ENCODE measurements around the gene POLR2C. TPM values are rescaled to one million over a fixed set of nuclear protein-coding genes. Genes with fewer than 3 reads are reported as not detected.

The POLR2C gene
- total RNA-seq, 1 donor from 2014 or later = 48.1 TPM

DNA sequence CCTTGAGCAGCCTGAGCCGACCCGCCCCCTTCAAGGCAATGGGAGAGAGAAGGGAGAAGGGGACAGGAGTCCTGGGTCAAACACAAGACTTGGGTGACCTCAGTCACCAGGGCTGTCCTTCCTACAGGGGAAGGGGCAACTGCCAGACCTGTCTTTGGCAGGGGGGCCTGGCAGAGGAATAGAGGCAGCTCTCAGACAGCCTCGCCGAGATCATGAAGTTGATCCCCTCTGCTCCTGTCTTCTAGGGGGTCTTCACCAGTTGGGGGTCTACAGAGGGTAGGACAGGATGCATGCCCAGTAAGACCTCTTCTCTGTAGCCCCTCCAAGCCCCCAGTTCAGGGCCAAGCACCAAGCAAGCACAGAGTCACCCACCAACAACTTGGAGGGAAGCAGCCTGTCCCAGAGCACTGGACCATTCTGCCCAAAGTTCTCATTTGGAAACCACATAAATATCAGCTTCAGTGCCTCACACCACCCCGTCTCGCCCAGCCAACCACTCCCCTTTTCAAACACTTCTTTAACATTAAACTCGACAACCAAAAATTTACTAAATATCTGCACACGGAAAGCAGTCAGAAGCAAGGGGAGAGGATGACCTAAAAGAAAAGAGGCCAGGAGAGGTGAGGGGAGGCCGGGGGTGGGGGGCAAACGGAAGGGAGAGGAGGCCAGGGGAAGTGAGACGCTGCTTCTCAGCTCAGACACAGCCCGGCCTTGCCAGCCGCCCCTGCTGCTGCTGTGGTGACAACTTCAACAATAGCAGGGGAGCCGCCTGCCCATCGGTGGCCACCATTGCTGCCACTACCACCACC lies 16.1 kb downstream of the POLR2C start:
- H3K36me3 Mint-ChIP-seq (ENCODE audit: unreplicated experiment) = no peaks in the 10 kb centered on the region
- peak overlapping the region; percentile 85 for H3K4me3 Mint-ChIP-seq (ENCODE audit: unreplicated experiment)
- H3K27ac Mint-ChIP-seq (ENCODE audit: unreplicated experiment) = peak overlapping the region; percentile 48
- TF ChIP-seq, protein P1, sequence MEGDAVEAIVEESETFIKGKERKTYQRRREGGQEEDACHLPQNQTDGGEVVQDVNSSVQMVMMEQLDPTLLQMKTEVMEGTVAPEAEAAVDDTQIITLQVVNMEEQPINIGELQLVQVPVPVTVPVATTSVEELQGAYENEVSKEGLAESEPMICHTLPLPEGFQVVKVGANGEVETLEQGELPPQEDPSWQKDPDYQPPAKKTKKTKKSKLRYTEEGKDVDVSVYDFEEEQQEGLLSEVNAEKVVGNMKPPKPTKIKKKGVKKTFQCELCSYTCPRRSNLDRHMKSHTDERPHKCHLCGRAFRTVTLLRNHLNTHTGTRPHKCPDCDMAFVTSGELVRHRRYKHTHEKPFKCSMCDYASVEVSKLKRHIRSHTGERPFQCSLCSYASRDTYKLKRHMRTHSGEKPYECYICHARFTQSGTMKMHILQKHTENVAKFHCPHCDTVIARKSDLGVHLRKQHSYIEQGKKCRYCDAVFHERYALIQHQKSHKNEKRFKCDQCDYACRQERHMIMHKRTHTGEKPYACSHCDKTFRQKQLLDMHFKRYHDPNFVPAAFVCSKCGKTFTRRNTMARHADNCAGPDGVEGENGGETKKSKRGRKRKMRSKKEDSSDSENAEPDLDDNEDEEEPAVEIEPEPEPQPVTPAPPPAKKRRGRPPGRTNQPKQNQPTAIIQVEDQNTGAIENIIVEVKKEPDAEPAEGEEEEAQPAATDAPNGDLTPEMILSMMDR (IDR thresholded peaks at IDR 0.05; ENCODE audit: partially characterized antibody, unreplicated experiment) = no peak
- no peaks in the 10 kb centered on the region for H3K9me3 Mint-ChIP-seq (ENCODE audit: unreplicated experiment)
- peaks cover 13% of the 10 kb centered on the region for H3K4me1 Mint-ChIP-seq (ENCODE audit: low read depth, unreplicated experiment)
- H3K27me3 Mint-ChIP-seq (ENCODE audit: unreplicated experiment) = peaks cover 7% of the 10 kb centered on the region
- no peak for DNase-seq

DNA sequence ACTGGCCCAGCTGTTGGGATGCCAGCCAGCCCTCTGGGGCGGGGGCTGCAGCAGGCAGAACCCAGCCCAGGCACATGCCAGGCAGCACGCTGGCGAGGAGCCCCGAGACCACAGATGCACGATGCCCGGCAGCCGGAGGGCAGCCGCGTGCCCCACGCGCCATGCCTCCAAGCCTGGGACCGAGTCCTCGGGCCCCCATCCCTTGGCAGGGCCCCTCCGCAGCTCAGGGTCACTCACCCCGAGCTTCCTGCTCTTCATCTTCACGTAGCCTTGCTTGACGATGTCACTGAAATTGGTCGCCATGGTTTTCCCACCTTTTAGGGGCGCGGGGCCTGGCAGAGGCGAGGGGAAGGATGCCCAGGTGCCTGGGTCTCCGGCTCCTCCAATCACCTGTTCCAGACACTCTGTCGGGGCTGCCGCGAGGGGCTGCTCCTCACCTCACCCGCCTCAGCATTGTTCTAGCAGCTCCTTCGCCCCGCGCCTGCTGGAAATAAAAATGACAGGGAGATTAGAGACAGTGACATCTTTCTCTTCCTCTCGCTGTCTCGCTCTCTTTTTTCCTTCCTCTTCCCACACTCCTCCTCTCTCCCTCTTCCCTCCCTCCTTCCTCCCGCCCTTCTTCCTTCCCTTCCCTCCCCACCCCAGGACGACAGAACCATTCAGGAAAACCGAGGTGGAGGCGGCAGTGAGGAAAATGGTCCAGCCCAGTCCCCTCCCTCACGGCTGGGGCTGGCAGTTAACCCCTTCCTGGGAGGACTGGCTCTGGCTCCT lies 16.9 kb downstream of the POLR2C start:
- H3K9me3 Mint-ChIP-seq (ENCODE audit: unreplicated experiment) = peaks cover 2% of the 10 kb centered on the region
- peak overlapping the region; percentile 60 for H3K27ac Mint-ChIP-seq (ENCODE audit: unreplicated experiment)
- peak; percentile 64 for DNase-seq
- H3K4me3 Mint-ChIP-seq (ENCODE audit: unreplicated experiment) = peak overlapping the region; percentile 95
- no peaks in the 10 kb centered on the region for H3K36me3 Mint-ChIP-seq (ENCODE audit: unreplicated experiment)
- TF ChIP-seq, protein P1 (IDR thresholded peaks at IDR 0.05; ENCODE audit: partially characterized antibody, unreplicated experiment) = no peak
- H3K27me3 Mint-ChIP-seq (ENCODE audit: unreplicated experiment) = peaks cover 7% of the 10 kb centered on the region
- peaks cover 13% of the 10 kb centered on the region for H3K4me1 Mint-ChIP-seq (ENCODE audit: low read depth, unreplicated experiment)

- TF ChIP-seq, protein P1 (IDR thresholded peaks at IDR 0.05; ENCODE audit: partially characterized antibody, unreplicated experiment) = no peak
- no peaks in the 10 kb centered on the region for H3K36me3 Mint-ChIP-seq (ENCODE audit: unreplicated experiment)
- H3K4me3 Mint-ChIP-seq (ENCODE audit: unreplicated experiment) = peak overlapping the region; percentile 95
- no peak overlapping the region for H3K27ac Mint-ChIP-seq (ENCODE audit: unreplicated experiment)
- DNase-seq = no peak
- H3K27me3 Mint-ChIP-seq (ENCODE audit: unreplicated experiment) = peaks cover 10% of the 10 kb centered on the region
- H3K9me3 Mint-ChIP-seq (ENCODE audit: unreplicated experiment) = peaks cover 2% of the 10 kb centered on the region
- H3K4me1 Mint-ChIP-seq (ENCODE audit: low read depth, unreplicated experiment) = peaks cover 20% of the 10 kb centered on the region
Measured at GRCh38 chr16:57479976-57480753, 17.7 kb downstream of the POLR2C start.

DNA sequence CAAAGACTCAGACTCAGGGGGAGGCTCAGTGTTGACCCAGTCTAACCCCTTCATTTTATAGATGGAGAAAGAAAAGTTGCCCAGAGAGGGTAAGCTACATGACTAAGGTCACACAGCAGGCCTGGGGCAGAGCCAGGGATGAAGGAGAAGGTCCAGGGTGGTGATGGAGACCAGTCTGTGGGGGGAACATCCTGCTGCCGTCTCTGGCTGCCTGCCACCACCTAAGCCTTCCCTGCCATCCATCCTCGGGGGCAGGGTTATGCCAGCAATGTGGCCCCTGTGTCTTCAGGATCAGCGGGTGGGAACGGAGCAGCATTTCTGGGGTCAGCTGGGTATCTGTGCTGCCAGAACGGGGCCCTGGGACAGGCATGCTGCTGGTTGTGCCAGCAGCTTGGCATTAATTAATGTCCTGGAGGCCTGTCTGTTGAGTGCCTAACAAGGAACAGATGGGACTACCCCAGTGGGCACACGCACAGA lies 18.3 kb downstream of the POLR2C start:
- peaks cover 10% of the 10 kb centered on the region for H3K27me3 Mint-ChIP-seq (ENCODE audit: unreplicated experiment)
- no peak overlapping the region for H3K4me3 Mint-ChIP-seq (ENCODE audit: unreplicated experiment)
- no peak for DNase-seq
- TF ChIP-seq, protein P1 (IDR thresholded peaks at IDR 0.05; ENCODE audit: partially characterized antibody, unreplicated experiment) = no peak
- H3K27ac Mint-ChIP-seq (ENCODE audit: unreplicated experiment) = no peak overlapping the region
- peaks cover 20% of the 10 kb centered on the region for H3K4me1 Mint-ChIP-seq (ENCODE audit: low read depth, unreplicated experiment)
- no peaks in the 10 kb centered on the region for H3K36me3 Mint-ChIP-seq (ENCODE audit: unreplicated experiment)
- H3K9me3 Mint-ChIP-seq (ENCODE audit: unreplicated experiment) = peaks cover 2% of the 10 kb centered on the region
